Measurements from ENCODE around the gene CDK1.

The CDK1 gene

GRCh38 chr10:60778214-60778970 is at the start of gene CDK1:
TSS of gene CDK1 (plus strand) at chr10:60778478. CDS start at chr10:60780166, 1,688 bp downstream.
- DNase-seq = peak; percentile 97 to 98

- no peak for DNase-seq
Measured at GRCh38 chr10:60729106-60729505, 49.2 kb upstream of the CDK1 start.

- peak; percentile 1 to 2 for DNase-seq
Measured at GRCh38 chr10:60731134-60731885, 47.0 kb upstream of the CDK1 start.

GRCh38 chr10:60732198-60732806 is 46.0 kb upstream of the CDK1 start:
- DNase-seq = peak in 1 of 2 donors; percentile 15

- no peak for DNase-seq
Measured at GRCh38 chr10:60732807-60733516, 45.3 kb upstream of the CDK1 start.

GRCh38 chr10:60733517-60733822 is 44.8 kb upstream of the CDK1 start:
- no peak for DNase-seq

GRCh38 chr10:60733826-60734225 is 44.5 kb upstream of the CDK1 start:
- DNase-seq = no peak

GRCh38 chr10:60734226-60734625 is 44.1 kb upstream of the CDK1 start:
- DNase-seq = no peak

GRCh38 chr10:60735244-60735643 is 43.0 kb upstream of the CDK1 start:
- no peak for DNase-seq

GRCh38 chr10:60737242-60737641 is 41.0 kb upstream of the CDK1 start:
- no peak for DNase-seq

- no peak for DNase-seq
Measured at GRCh38 chr10:60739558-60739957, 38.7 kb upstream of the CDK1 start.

GRCh38 chr10:60742512-60742911 is 35.8 kb upstream of the CDK1 start:
- no peak for DNase-seq

GRCh38 chr10:60747817-60748469 is 30.3 kb upstream of the CDK1 start:
- no peak for DNase-seq

GRCh38 chr10:60753152-60753551 is 25.1 kb upstream of the CDK1 start:
- DNase-seq = no peak

- no peak for DNase-seq
Measured at GRCh38 chr10:60753817-60754216, 24.5 kb upstream of the CDK1 start.

GRCh38 chr10:60757420-60757895 is 20.8 kb upstream of the CDK1 start:
- no peak for DNase-seq

- DNase-seq = no peak
Measured at GRCh38 chr10:60759181-60759580, 19.1 kb upstream of the CDK1 start.

GRCh38 chr10:60760711-60761210 is 17.5 kb upstream of the CDK1 start:
- DNase-seq = no peak

GRCh38 chr10:60762554-60762953 is 15.7 kb upstream of the CDK1 start:
- DNase-seq = no peak

- no peak for DNase-seq
Measured at GRCh38 chr10:60767424-60767823, 10.9 kb upstream of the CDK1 start.

GRCh38 chr10:60769406-60769805 is 8.9 kb upstream of the CDK1 start:
- DNase-seq = no peak

- DNase-seq = no peak
Measured at GRCh38 chr10:60777696-60778213, 523 bp upstream of the CDK1 start.

Measured in inflammatory macrophage treated with lipopolysaccharide for 1 hour (primary cell).